ENCODE measurements around the gene CENPV.
"Not testable (repeated sequence)": the region's sequence is repeated elsewhere in the genome, so short reads cannot be mapped to it uniquely, and the experiment has no call there.

The CENPV gene

GRCh38 chr17:16353317-16354174 is at the start of gene CENPV:
Gene CENPV (minus strand): TSS chr17:16353469. CDS start chr17:16353436, 33 bp downstream.
- no peak for TF ChIP-seq GATA1 (IDR thresholded peaks at IDR 0.05; ENCODE audit: low read depth, low read length)
- TF ChIP-seq POLR2A (IDR thresholded peaks at IDR 0.05; ENCODE audit: low read length) = peak; percentile 38
- DNase-seq = peak; percentile 79 to 86

- DNase-seq = peak; percentile 85 to 88
- no peak for TF ChIP-seq POLR2A (IDR thresholded peaks at IDR 0.05; ENCODE audit: low read length)
- no peak for TF ChIP-seq GATA1 (IDR thresholded peaks at IDR 0.05; ENCODE audit: low read depth, low read length)
These were observed 45.3 kb upstream of the CENPV start for GRCh38 chr17:16398270-16399267.

- peak; percentile 70 to 73 for DNase-seq
These were observed 43.4 kb upstream of the CENPV start for GRCh38 chr17:16396693-16397092.

DNA sequence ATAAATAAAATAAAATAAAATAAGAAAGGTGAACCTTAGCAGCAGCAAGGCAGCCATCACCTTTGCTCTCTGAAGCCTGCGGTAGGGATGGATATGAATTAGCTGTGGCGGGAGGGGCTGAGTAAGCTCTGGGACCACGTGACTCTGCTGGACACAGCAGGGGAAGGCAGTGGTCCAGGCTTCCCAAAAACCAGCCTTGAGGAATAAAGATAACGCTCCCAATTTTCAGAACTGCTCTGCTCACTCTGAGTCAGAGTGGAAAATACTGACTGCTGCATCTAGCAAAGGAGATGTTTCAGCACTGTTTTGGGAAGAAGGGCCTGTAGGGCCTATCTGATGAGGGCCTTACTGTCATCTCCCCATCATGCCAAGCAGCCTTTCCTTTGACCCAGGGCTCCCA is 42.6 kb upstream of the CENPV start:
- DNase-seq = peak in 1 of 2 experiments; percentile 39

DNA sequence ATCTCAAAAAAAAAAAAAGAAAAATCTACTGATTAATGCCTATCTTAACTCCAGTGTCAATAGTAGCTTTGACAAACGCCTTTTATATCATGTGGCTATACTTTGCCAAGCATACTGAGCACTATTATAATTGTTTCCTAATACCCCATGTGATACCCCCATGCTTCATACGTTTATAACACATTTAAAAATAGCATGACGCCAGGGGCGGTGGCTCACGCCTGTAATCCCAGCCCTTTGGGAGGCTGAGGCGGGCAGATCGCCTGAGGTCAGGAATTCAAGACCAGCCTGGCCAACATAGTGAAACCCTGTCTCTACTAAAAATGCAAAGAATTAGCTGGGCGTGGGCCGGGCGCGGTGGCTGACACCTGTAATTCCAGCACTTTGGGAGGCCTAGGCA is 39.2 kb upstream of the CENPV start:
- not testable (repeated sequence) for DNase-seq

GRCh38 chr17:16391451-16391850 is 38.2 kb upstream of the CENPV start:
- DNase-seq = no peak
- TF ChIP-seq GATA1 (IDR thresholded peaks at IDR 0.05; ENCODE audit: low read depth, low read length) (no peak), POLR2A (IDR thresholded peaks at IDR 0.05; ENCODE audit: low read length) (no peak)

GRCh38 chr17:16386126-16386507 is 32.8 kb upstream of the CENPV start:
- not testable (repeated sequence) for DNase-seq

GRCh38 chr17:16384557-16384956 is 31.3 kb upstream of the CENPV start:
- no peak for DNase-seq
- TF ChIP-seq GATA1 (IDR thresholded peaks at IDR 0.05; ENCODE audit: low read depth, low read length) (no peak), POLR2A (IDR thresholded peaks at IDR 0.05; ENCODE audit: low read length) (peak; percentile 2)

- DNase-seq = peak in 1 of 2 experiments; percentile 23
- TF ChIP-seq POLR2A (IDR thresholded peaks at IDR 0.05; ENCODE audit: low read length) = no peak
- no peak for TF ChIP-seq GATA1 (IDR thresholded peaks at IDR 0.05; ENCODE audit: low read depth, low read length)
These were observed 30.6 kb upstream of the CENPV start for GRCh38 chr17:16383772-16384287.

DNA sequence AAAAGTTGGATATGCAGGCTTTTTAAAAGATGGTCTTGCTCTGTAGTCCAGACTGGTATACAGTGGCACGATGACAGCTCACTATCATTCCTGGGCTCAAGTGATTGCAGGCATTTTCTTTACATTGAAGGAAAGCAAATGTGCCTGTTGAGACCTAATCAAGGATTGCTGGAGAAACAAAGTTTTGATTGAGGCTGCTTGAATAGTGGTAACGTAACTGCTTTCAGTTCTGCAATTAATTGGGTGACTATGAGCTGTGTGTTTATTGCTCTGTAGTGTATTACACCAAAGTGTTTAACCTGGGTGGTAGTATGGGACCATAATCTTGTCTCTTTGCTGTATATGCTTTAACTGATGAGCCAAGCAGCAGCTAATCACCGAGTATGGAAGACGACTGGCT is 29.9 kb upstream of the CENPV start:
- peak in 1 of 2 experiments; percentile 30 for DNase-seq
- TF ChIP-seq GATA1 (IDR thresholded peaks at IDR 0.05; ENCODE audit: low read depth, low read length) (no peak), POLR2A (IDR thresholded peaks at IDR 0.05; ENCODE audit: low read length) (peak; percentile 42)

DNA sequence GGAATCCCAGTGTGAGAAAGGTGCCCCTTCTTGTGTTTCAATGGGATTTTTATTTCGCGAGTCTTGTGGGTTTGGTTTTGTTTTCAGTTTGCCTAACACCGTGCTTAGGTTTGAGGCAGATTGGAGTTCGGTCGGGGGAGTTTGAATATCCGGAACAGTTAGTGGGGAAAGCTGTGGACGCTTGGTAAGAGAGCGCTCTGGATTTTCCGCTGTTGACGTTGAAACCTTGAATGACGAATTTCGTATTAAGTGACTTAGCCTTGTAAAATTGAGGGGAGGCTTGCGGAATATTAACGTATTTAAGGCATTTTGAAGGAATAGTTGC is 28.2 kb upstream of the CENPV start:
- no peak for DNase-seq
- TF ChIP-seq GATA1 (IDR thresholded peaks at IDR 0.05; ENCODE audit: low read depth, low read length) = no peak
- TF ChIP-seq POLR2A (IDR thresholded peaks at IDR 0.05; ENCODE audit: low read length) = no peak

DNA sequence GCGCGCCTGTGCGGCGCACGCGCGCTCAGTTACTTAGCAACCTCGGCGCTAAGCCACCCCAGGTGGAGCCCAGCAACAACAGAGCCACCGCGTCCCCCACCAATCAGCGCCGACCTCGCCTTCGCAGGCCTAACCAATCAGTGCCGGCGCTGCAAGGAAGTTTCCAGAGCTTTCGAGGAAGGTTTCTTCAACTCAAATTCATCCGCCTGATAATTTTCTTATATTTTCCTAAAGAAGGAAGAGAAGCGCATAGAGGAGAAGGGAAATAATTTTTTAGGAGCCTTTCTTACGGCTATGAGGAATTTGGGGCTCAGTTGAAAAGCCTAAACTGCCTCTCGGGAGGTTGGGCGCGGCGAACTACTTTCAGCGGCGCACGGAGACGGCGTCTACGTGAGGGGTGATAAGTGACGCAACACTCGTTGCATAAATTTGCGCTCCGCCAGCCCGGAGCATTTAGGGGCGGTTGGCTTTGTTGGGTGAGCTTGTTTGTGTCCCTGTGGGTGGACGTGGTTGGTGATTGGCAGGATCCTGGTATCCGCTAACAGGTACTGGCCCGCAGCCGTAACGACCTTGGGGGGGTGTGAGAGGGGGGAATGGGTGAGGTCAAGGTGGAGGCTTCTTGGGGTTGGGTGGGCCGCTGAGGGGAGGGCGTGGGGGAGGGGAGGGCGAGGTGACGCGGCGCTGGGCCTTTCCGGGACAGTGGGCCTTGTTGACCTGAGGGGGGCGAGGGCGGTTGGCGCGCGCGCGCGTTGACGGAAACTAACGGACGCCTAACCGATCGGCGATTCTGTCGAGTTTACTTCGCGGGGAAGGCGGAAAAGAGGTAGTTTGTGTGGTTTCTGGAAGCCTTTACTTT is 27.6 kb upstream of the CENPV start, which contains the start of gene UBB:
Gene UBB (plus strand): TSS at position 452 of the 856 bp plus-strand sequence. CDS start 817 bp downstream, outside the sequence.
- TF ChIP-seq POLR2A (IDR thresholded peaks at IDR 0.05; ENCODE audit: low read length) (peak; percentile 99), GATA1 (IDR thresholded peaks at IDR 0.05; ENCODE audit: low read depth, low read length) (no peak)
- DNase-seq = peak; percentile 98 to 99

DNA sequence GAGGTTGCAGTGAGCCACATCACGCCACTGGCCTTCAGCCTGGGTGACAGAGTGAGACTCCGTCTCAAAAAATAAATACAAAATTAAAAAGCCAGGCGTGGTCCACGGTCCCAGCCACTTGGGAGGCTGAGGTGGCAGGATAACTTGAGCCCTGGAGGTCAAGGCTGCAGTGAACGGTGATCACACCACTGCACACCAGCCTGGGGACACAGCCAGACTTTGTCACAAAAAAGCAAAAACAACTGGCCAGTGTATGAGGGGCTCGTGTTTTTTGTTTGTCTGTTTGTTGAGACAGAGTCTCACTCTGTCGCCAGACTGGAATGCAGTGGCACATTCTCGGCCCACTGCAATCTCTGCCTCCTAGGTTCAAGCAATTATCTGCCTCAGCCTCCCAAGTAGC is 26.4 kb upstream of the CENPV start:
- TF ChIP-seq POLR2A (IDR thresholded peaks at IDR 0.05; ENCODE audit: low read length) (no peak), GATA1 (IDR thresholded peaks at IDR 0.05; ENCODE audit: low read depth, low read length) (no peak)
- DNase-seq = no peak

Data from erythroblast (primary cell).